Endothelial cell of umbilical vein (primary cell): ENCODE measurements around the gene CATSPER3.

Experiments used
- EZH2 ChIP-seq: IDR thresholded peaks from 2 replicates; pipeline ENCODE4 v1.6.1; 2012; ENCODE audit warnings: borderline replicate concordance, low read depth, mild to moderate bottlenecking, moderate library complexity, low read length, inconsistent platforms; ENCODE audit not compliant: severe bottlenecking
- JUN ChIP-seq: IDR thresholded peaks from 2 replicates; pipeline ENCODE4 v1.6.1; 2011; ENCODE audit warnings: borderline replicate concordance, low read depth; ENCODE audit not compliant: insufficient read length, insufficient read depth
- TF ChIP-seq, protein P1 (sequence below), 2 donors: IDR thresholded peaks; 1 replicate in 1 of 2; 2 replicates in 1 of 2; pipeline ENCODE4 v1.5.1; 2011; ENCODE audit warnings: low read length in 2 of 2, mild to moderate bottlenecking in 2 of 2, moderate library complexity in 2 of 2, control low read depth in 1 of 2, inconsistent platforms in 1 of 2, low read depth in 1 of 2; ENCODE audit not compliant: insufficient read depth in 1 of 2; ENCODE audit errors: extremely low read depth in 1 of 2

DNA sequence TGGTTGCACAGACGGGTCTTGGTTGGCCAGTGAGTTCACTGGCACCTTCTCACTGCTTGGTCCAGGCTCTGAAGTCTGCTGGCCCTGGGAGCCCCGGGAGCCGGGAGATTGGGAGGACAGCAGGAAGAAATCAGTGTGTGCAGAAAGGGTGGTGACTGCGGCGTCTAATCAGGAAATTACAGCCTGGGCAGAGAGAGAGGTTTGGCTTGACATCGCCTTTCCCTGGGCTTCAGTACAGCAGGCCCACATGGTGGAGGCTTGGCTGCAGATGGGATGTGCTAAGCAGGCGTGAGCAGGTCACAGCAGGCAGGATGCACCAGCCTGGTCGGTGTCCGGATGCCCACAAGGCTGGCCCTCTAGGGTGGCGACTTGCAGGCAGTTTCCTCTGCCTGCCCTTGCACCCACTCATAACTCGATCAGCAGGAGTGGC, 49.2 kb downstream of the CATSPER3 start:
- TF ChIP-seq, protein P1, sequence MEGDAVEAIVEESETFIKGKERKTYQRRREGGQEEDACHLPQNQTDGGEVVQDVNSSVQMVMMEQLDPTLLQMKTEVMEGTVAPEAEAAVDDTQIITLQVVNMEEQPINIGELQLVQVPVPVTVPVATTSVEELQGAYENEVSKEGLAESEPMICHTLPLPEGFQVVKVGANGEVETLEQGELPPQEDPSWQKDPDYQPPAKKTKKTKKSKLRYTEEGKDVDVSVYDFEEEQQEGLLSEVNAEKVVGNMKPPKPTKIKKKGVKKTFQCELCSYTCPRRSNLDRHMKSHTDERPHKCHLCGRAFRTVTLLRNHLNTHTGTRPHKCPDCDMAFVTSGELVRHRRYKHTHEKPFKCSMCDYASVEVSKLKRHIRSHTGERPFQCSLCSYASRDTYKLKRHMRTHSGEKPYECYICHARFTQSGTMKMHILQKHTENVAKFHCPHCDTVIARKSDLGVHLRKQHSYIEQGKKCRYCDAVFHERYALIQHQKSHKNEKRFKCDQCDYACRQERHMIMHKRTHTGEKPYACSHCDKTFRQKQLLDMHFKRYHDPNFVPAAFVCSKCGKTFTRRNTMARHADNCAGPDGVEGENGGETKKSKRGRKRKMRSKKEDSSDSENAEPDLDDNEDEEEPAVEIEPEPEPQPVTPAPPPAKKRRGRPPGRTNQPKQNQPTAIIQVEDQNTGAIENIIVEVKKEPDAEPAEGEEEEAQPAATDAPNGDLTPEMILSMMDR (IDR thresholded peaks at IDR 0.05; ENCODE audit: extremely low read depth in 1 of 2, insufficient read depth in 1 of 2, low read depth in 1 of 2, low read length in 2 of 2): no peak
- no peak for TF ChIP-seq EZH2
- no peak for TF ChIP-seq JUN
